ENCODE results near the gene CTNNBL1.

The CTNNBL1 gene

DNA sequence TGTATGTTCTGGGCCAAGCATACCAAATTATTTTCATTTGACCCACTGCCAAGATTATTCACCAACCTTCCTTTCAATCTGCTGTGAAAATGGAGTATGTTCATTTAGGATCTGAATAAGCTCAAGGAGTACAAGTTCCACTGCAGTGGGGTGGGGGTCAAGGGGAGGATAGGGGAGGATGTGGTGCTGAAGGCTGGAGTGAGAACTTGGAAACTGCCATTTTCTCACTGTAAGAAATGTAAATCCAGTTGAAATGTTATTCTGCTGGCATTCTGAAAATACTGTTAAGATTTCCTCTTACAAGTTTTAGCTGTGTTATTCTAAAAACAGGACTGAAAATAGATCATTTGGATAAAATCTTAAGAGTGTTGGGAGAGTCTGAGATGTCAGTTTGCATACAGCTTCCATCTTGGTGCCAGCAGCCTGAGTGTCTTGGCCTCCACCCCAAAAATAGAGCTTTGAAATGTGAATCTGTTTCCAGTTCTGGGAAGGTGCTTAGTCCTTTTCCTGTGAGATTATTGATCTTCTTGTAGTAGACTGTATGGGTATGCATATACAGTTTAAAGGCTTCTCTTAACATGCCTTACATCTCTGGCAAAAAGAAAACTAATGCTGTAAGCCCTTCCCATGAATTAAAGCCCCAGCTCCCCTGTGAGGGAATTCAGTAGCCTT is 84.3 kb downstream of the CTNNBL1 start:
- DNase-seq = no peak

DNA sequence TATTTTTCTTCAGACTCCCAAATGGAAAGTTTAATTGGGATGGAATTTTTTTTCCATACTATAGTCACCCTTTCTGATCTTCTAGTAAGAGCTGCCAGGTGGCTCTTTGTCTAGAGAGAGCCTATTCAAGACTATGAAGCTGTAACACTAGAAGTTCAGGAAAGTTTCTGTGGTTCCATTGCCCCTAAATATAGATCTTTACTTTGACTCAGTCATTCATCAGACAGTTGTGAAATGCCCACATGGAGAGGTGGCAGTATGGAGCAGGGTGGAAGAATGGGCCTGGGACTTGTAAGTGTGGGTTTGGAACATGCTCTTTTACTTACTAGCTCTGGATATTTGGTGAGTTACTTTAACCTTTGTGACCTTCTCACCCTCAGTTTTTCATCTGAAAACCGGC is 87.8 kb downstream of the CTNNBL1 start:
- no peak for DNase-seq

DNA sequence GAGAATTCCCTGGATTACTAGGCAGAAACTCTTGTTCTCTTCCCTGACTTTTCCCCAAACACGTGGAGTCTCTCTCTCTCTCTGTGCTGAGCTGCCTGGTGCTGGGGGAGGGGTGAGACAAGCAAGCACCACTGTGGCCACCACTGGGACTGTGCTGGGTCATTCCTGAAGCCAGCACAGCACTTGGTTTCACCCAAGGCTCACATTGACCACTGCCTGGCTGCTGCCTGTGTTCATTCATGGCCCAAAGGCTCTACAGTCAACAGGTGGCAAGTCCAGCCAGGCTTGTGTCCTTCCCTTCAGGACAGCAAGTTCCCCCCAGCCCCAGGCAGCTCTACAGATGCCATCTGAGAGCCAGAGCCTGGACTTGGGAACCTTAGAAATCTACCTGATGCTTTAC is 92.2 kb downstream of the CTNNBL1 start:
- DNase-seq = no peak

DNA sequence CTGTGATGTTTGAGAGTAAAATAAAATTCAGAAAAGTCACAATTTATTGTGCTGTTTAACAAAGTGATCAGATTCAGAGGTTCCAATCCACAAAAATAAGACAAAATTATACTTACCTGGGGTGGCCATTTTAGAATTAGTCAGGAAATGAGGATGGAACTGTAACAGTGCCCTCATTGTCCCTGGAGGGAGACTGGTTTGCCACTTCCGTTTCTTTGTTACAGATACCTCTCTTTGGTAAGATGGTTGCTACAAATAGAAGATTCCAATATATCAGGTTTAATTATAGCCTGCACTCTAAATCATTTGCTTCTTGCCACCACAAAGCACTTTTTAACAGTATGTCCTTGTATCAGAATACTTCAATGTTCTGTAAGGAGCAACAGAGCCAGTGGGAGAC is 95.6 kb downstream of the CTNNBL1 start:
- DNase-seq = no peak

DNA sequence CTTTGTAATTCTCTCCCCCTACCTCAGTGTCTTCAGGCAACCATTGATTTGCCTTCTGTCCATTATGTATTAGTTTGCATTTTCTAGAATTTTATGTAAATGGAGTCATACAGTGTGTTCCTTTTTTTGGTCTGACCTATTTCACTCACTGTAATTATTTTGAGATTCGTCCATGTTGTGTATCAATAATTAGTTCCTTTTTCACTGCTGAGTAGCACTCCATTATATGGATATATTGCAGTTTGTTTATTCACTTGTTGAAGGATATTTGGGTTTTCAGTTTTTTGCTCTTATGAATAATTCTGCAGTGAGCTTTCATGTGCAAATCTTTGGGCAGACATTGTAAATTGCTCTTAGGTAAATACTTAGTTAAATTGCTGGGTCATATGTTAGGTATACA is 97.1 kb downstream of the CTNNBL1 start:
- no peak for DNase-seq

DNA sequence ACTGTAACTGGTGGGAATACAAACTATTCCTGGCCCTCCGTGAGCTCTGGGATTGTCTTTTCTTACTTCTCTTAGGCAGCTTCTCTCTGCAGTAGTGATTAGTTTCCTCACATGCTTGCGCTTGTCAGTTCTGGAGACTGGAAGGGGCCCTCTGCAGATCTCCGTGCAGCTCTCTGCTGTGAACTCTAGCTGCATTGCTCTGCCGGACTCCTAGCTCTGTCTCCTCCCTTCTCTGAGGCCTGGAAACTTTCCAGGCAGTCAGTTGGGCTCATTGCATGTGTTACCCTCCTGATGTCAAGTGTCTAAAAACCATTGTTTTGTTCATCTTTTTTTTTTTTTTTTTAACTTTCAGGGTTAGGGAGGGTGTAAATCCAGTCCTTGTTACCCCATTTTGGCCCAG is 102.3 kb downstream of the CTNNBL1 start:
- DNase-seq = no peak

DNA sequence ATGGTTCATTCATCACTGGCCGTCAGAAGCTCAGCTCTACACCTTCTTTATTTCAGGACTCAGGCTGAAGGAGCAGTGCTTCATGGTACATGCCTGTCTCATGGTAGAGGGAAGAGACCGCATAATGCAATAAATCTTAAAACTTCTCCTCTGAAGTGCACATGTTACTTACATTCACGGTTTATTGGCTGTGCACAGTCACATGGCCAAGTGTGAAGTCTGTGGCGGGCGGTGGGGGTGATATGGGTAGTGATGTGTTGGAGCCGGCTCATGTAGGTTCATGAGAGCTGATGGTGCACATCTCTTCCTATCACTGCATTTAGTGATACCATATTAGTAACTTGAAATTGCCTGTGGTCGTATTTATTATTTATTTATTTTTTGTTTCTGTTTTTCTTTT is 102.9 kb downstream of the CTNNBL1 start:
- DNase-seq = no peak

DNA sequence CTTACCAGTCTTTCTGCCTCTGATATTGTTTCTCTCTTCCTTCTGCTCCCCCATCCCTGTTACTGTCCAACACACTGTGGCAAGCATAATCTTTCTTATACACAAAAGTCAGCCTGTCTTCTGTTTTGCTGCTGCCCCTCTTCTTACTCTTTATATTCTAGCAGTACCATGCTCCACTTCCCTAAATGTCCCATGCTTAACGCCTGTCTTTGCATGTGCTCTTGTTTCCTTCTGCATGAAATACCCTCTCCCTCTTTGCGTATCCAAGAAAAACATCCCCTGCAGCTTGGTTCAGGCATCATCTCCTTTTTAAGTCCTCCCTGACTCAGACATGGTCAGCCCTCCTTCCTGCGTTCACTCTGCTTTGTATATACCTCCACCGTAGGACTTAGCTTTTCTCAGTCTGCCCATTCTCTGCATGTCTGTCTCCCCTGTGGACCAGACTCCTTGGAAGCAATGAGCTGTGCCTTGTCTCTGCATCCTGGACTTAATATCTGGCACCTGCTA is 103.9 kb downstream of the CTNNBL1 start:
- DNase-seq = no peak

DNA sequence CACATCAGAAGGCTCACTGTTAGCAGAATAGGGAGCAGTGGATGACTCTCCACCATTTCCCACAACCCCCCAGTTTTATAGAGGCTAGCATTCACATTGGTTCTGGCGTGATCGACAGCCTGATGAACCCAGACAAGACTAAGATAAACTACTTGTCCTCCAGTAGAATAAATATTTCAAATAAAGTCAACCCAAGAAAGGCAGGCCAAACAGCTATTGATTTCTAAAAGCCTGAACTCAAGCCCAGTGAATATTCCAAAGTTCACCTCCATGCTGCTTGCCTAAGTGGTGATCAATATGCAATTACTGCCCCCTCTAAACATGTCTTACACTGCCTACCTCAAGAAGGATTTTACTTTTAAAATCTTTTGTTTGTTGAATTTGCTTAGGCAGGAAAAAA is 104.5 kb downstream of the CTNNBL1 start:
- DNase-seq = no peak

DNA sequence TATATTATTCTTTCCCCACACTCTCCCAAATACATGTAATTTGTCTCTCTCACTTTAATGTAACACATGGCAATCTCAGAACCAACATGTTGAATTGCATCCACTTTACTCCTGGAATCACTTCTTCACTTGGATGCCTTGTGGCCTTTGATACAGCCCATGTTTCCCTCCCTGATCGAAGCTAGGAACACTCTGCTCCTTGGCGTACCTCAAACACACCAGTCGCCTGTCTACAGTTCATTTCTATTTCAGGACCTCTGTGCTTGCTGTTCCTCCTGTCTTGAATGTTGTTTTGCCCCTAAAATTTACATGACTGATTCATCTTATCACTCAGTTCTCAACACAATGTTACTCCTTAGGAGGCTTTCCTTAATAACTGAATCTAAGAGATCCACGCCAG is 106.8 kb downstream of the CTNNBL1 start:
- no peak for DNase-seq

DNA sequence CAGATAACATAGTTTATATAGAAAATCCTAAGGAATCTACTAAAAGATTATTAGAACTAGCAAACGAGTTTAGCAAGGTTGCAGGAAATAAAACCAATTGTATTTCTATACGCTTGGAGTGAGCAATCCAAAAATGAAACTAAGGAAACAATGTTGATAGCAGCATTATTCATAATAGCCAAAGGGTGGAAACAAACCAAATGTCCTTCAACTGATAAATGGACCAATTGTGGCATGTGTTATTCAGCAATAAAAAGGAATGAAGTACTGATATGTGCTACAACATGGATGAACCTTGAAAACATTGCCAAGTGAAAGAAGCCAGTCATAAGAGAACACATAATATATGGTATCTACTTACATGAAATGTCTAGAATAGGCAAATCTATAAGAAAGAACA is 108.1 kb downstream of the CTNNBL1 start:
- DNase-seq = no peak

DNA sequence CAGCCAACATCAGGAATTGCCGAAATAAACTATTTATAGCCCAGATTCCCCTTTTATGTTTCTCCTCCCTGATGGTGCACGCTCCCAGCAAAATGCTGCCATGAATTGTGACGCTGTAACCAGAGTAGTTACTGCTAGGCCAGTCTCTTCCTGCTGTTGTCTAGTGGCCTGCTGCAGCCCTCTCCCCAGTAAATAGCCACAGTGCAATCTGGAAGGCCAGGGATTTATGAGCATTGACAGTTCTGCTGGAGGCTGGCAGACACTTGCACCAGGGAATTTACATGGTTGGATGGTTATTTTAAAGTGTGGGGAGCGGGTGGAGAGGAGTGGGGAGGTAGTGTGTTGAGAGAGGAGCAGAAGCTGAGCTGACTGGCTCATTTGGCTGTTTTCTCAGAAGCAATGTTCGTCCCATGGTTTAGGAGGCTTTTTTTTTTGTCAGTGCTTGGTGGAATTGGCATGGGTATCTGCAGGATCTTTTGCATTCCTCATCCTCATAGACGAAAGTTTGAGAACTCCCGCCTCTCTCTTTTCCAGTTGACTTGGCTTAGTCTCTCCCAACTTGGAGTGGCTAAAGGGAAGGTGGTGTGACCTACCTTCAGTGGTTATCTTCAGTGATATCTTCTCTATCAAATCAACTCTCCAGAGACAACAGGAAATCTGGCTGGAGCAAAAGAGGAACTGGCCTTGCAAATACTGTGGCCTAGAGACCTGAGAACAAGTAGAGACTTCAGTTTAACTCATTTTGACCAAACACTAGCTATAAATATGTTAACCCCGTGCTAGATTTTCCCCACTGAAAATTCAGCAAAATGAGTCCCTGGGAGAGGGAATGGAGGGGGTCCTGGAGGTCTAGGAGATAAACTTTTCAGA is 109.8 kb downstream of the CTNNBL1 start:
- DNase-seq = peak; percentile 28 to 76

DNA sequence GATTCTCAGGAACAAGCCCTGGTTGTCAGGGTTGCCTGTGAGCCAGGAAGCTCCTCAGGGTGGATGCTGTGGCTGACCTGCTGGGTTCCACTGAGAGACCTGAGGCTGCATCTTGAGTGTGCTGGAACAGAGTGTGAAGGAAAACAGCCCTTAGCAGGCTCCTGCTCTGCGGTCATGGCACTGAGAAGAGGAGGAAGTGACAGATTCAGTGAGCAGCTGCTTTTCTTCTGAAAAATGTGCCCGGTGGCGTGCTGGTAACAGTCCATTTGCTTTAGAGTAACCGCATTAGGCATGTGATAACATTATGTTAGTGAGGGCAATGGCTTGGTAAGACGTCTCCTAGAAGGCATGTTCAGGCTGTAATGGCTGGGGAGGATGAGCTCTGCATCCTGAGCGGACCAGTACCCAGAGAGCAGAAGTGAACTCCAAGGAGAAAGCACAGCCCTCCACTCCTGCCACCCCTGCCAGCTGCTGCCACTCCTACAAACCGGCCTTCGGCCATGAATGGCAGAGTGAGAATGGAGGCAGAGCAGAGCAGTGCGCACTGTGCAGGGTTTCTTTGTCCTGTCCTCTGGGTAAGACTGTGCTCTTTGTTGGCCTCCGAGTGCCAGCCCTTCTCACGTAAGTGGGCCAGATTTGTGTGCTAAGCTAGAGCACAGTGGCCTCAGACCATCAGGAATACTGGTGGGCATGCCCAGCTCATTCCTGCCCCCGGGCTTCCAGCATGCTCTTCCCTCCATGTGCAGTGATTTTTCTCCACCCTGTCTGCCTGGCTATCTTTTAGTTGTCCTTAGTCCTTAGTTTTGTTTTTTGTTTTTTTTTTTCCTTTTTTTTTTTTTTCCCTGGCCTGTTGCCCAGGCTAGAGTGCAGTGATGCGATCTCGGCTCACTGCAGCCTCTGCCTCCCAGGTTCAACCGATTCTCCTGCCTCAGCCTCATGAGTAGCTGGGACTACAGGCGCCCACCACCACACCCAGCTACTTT is 111.0 kb downstream of the CTNNBL1 start:
- DNase-seq = peak; percentile 43 to 50

DNA sequence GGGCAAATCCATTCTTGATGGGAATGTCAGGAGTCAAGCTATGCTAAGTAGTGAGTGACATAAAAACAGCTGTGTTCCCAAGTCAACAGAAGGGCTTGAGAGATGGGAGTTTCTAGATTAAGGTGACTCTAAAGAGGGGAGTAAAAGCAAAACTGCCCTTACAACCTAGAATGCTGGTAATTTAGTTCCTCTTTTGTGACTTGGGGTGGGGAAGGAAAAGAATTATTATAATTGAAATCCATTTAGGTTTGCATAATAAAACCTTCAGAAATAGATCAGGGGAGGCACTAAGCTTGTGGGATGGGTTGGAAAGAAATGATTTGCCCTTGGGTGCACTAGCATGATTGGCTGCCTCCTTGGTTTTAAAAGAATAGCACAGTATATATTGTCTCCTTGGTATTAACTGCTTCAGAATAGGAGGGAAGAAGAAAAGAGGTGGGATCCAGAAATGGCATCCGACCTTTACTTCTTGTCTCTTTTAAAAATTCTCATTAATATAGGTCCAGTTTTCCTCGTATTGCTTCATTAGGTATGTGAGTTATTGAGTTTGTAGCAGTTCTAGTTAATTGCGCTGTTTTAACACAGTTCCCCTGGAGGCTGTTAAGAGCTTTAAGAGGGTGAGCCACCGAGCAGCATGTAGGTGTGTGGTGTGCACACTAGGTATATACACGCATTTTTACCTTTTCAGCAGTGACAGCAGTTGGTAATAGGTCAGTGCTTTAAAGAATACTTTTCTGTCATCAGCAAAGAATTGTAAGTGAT is 113.8 kb downstream of the CTNNBL1 start:
- DNase-seq = no peak

DNA sequence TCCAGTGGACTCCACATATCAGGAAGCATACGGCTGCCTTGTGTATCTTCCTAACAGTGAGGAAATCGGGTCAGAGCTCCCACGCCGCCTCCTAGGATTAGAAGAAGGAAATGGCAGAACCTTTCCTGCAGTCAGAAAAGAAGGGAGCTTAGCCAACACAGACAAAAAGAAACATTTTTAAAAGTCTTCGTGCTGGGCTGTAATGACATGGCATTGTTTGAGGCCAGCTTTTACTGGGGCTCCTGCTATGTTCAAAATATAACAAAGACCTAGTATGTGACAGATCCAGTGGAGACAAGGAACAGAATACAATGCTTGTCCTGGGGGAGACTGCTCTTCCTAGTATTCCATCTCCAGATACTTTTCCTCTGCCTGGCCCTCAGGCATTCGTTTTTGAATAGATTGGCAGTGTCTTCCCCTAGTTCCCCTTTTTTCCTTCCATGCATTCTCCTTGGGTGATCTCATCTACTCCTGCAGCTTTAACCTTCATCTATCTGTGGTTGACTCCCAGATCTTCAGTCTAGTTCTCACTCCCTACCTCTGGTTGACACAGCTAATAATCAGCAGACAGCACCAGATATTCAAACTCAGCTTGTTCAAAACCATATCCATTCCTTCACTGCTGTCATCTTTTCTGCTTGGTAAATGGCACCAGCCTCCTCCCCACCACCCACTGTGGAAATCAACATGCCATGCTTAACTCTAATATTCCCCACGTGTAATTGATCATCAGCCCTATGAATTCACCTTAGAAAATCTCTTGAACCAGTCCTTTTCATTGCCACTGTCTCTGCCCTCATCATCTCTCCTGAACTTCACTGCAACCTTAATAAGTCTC is 114.6 kb downstream of the CTNNBL1 start:
- DNase-seq = no peak

DNA sequence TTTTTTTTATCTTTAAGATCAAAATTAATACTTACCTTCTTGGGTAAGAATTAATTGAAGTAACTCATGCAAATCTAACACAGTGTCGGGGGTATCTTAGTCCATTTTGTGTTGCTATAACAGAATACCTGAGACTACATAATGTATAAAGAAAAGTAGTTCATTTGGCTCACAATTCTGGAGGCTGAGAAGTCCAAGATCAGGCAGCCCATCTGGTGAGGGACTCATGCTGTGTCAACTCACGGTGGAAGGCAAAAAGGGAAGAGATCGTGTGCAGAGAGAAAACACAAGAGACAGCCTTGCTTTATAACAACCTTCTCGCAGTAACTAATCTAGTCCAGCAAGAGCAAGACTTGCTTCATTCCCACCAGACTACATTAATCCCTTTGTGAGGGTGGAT is 116.2 kb downstream of the CTNNBL1 start:
- DNase-seq = no peak

DNA sequence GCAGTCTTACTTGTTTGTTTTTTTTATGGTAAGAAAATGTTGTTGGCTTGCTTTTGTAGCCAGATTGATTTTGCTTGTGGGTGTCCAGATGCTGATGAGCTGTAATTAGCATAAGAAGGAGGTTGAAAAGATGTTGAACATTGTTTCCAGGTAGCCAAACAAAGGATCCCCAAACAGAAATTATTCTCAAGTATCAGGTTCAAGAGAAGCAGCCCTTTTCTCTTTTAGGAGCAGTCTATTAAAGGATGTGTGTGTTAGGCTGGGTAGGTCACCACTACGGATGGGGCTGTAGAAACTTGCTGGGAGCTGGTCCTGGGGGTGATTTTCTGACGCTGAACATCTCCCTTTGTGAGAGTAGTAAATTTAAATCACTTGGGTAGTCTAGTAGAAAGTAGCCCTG is 122.2 kb downstream of the CTNNBL1 start:
- DNase-seq = peak in 1 of 2 experiments; percentile 12

DNA sequence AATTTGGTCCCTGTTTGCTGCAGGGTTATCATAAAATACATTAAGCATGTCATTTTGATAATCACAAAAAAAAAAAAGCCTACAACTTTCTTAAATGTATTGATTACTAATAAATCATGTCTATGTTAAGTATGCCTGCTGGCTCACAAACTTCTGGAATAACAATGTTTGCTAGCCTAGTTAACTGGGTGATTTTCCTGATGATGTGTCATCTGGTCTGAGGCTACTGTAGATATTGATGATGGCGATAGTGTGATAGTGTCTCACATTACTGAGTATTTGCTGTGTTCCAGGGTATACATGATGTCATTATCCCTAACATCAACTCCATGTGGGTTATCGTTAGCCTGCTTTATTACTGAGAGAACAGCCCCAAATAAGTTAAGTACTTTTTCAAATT is 122.9 kb downstream of the CTNNBL1 start:
- DNase-seq = no peak

DNA sequence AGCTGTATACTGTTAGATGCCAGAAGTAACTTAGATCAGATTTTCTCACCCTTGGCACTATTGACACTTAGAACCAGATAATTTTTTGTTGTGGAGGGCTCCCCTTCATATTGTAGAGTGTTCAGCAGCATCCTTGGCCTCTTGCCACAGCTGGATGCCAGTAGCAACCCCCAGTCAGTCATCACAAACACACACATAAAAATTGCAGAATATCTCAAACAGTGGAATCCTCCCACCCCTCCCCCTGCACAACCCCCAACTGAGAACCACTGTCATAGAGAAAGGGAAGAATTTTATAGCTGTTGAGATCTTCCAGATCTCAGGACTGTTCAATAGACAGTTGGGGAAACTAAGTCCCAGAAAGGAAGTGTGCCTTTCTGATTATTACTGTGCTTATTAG is 127.9 kb downstream of the CTNNBL1 start:
- no peak for DNase-seq

DNA sequence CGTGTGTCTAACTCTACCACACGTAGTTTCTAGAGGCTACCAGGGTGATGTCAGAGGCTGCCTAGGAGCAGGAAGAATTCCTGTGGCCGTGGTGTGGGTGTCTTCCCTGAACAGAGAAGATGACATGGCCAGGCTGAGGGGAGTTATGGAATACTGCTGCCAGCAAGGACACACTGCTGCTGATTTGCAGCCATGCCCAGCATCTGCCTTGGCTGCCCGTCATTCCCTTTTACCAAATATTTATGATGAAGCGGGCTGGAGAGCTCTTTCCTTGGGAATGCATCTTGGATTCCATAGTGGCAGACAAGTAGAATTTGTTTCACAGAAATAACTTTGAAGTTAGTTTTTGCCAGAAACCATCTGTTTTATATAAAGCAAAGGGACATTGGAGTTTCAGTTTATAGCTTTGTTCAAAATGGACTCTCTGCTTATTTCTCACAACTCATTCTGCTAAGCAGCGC is 128.3 kb downstream of the CTNNBL1 start:
- DNase-seq = no peak

DNA sequence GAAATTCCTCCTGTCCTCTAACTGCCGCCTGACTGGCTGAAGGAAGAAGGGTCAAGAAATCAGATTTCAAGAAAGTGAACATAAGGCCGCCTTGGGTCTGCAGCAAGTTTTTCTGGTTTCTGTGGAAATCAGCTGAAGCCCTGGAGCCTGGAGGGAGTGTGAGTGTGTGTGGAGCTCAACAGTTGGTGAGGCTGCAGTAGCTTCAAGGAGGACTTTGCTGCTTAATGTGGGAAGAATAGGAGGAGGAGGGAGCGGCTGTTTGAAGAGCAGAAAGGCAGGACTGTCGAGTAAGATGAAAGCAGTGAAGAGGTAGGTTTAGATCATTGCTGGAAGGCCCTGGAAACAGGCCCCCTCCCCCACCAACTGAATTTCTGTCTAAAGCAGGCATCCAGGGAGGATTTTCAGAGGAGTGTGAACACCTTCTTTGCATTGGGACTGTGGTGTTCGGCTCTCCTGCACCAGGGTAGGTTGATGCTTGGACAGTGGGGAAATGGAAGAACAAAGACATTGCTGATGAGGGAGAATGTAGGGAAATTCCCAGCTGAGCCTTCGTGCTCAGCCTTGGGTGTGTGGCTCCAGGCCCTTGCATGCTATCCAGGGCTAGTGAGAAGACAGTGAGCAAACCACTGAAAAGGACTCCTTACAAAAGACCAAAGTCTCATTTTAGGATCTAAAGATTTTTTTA is 129.6 kb downstream of the CTNNBL1 start:
- peak in 1 of 2 experiments; percentile 30 for DNase-seq

All from NCI-H187 (cell line).